ENCODE results near the gene CASQ1.

DNA sequence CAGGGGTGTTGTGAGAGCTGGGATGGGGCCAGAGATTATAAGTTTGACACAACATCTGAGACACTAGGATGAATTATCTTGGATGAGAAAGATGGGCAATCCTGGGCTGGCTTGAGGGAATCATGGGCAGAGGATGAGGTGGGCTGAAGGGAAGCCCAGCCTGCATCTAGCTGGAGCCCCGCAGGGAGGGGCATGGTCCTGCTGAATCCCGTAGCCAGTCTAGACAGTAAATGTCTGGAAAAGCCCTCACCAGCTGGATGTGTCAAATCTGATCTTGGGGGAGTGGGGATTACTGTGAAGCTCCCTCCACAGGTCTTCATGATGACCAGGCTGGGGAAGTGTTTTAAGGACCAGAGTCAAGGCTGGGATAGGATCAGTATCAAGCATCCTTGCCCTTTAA lies 3.6 kb upstream of the CASQ1 start:
- TF ChIP-seq MTERF4 (CRISPR knock-in tag; IDR thresholded peaks at IDR 0.05) (no peak), RBFOX2 (IDR thresholded peaks at IDR 0.05; ENCODE audit: low read depth, low read length) (no peak), ZFP62 (CRISPR knock-in tag; IDR thresholded peaks at IDR 0.05) (no peak), ZNF761 (CRISPR knock-in tag; conservative IDR thresholded peaks at IDR 0.05) (no peak), EP300 (IDR thresholded peaks at IDR 0.05; ENCODE audit: low read depth in 2 of 2, low read length in 2 of 2) (no peak), EP300 (CRISPR knock-in tag; IDR thresholded peaks at IDR 0.05; ENCODE audit: borderline replicate concordance) (no peak), UBTF (CRISPR knock-in tag; IDR thresholded peaks at IDR 0.05) (no peak), MTA3 (CRISPR knock-in tag; IDR thresholded peaks at IDR 0.05) (no peak), MATR3 (CRISPR knock-in tag; IDR thresholded peaks at IDR 0.05) (no peak), GATAD2A (CRISPR knock-in tag; IDR thresholded peaks at IDR 0.05) (no peak), TRIM24 (CRISPR knock-in tag; IDR thresholded peaks at IDR 0.05) (no peak), CAMTA2 (CRISPR knock-in tag; IDR thresholded peaks at IDR 0.05; ENCODE audit: borderline replicate concordance) (no peak)
- TF ChIP-seq, protein P1, sequence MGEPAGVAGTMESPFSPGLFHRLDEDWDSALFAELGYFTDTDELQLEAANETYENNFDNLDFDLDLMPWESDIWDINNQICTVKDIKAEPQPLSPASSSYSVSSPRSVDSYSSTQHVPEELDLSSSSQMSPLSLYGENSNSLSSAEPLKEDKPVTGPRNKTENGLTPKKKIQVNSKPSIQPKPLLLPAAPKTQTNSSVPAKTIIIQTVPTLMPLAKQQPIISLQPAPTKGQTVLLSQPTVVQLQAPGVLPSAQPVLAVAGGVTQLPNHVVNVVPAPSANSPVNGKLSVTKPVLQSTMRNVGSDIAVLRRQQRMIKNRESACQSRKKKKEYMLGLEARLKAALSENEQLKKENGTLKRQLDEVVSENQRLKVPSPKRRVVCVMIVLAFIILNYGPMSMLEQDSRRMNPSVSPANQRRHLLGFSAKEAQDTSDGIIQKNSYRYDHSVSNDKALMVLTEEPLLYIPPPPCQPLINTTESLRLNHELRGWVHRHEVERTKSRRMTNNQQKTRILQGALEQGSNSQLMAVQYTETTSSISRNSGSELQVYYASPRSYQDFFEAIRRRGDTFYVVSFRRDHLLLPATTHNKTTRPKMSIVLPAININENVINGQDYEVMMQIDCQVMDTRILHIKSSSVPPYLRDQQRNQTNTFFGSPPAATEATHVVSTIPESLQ (CRISPR knock-in tag; conservative IDR thresholded peaks at IDR 0.05): no peak
- TF ChIP-seq, protein P2, sequence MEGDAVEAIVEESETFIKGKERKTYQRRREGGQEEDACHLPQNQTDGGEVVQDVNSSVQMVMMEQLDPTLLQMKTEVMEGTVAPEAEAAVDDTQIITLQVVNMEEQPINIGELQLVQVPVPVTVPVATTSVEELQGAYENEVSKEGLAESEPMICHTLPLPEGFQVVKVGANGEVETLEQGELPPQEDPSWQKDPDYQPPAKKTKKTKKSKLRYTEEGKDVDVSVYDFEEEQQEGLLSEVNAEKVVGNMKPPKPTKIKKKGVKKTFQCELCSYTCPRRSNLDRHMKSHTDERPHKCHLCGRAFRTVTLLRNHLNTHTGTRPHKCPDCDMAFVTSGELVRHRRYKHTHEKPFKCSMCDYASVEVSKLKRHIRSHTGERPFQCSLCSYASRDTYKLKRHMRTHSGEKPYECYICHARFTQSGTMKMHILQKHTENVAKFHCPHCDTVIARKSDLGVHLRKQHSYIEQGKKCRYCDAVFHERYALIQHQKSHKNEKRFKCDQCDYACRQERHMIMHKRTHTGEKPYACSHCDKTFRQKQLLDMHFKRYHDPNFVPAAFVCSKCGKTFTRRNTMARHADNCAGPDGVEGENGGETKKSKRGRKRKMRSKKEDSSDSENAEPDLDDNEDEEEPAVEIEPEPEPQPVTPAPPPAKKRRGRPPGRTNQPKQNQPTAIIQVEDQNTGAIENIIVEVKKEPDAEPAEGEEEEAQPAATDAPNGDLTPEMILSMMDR (CRISPR knock-in tag; IDR thresholded peaks at IDR 0.05): no peak

Data from HepG2 (cell line).